ENCODE results near the gene M6PR.
"Not testable (repeated sequence)": the region's sequence is repeated elsewhere in the genome, so short reads cannot be mapped to it uniquely, and the experiment has no call there.

Gene M6PR

GRCh38 chr12:8911606-8912268 is 37.7 kb downstream of the M6PR start:
- DNase-seq (ENCODE audit: low read depth, low spot score), result peak; percentile 100
- peaks cover 8% of the 10 kb centered on the region for H3K4me1 ChIP-seq (ENCODE audit: insufficient read depth, insufficient read length)
- no peaks in the 10 kb centered on the region for H3K9me3 ChIP-seq (ENCODE audit: insufficient read depth, low read length)
- H3K9ac ChIP-seq (ENCODE audit: insufficient read length, low read depth), result peak overlapping the region; percentile 88
- no peak for TF ChIP-seq ZNF274 (IDR thresholded peaks at IDR 0.05; ENCODE audit: low read depth, low read length)
- TF ChIP-seq YY1 (IDR thresholded peaks at IDR 0.05; ENCODE audit: insufficient read depth, insufficient read length), result no peak
- no peak for TF ChIP-seq SUZ12 (IDR thresholded peaks at IDR 0.05; ENCODE audit: extremely low read depth, insufficient read depth, insufficient read length)
- peak overlapping the region; percentile 57 for H3K4me3 ChIP-seq (ENCODE audit: insufficient read length, low read depth)
- H3K27me3 ChIP-seq (ENCODE audit: insufficient read depth, insufficient read length), result no peaks in the 10 kb centered on the region
- H3K36me3 ChIP-seq (ENCODE audit: insufficient read depth, insufficient read length, low read length), result no peaks in the 10 kb centered on the region

DNA sequence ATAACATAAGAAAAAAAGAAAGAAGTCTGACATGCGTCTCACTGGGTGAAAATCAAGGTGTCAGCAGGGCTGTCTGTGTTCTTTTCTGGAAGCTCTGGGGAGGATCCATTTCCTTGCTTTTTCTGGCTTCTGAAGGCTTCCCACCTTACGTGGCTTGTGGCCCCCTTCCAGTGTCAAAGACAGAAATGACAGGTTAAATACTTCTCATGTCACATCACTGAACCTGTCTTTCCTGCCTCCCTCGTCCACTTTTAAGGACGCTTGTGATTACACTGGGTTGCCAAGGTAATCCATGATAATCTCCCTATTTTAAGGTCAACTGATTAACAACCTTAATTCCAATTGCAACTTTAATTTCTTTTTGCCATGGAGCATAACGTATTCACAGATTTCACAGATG is 39.7 kb downstream of the M6PR start:
- no peak overlapping the region for H3K4me3 ChIP-seq (ENCODE audit: insufficient read length, low read depth)
- no peaks in the 10 kb centered on the region for H3K9me3 ChIP-seq (ENCODE audit: insufficient read depth, low read length)
- H3K27me3 ChIP-seq (ENCODE audit: insufficient read depth, insufficient read length), result no peaks in the 10 kb centered on the region
- DNase-seq (ENCODE audit: low read depth, low spot score), result no peak
- no peak overlapping the region for H3K9ac ChIP-seq (ENCODE audit: insufficient read length, low read depth)
- TF ChIP-seq SUZ12 (IDR thresholded peaks at IDR 0.05; ENCODE audit: extremely low read depth, insufficient read depth, insufficient read length) (no peak), YY1 (IDR thresholded peaks at IDR 0.05; ENCODE audit: insufficient read depth, insufficient read length) (no peak), ZNF274 (IDR thresholded peaks at IDR 0.05; ENCODE audit: low read depth, low read length) (no peak)
- no peaks in the 10 kb centered on the region for H3K36me3 ChIP-seq (ENCODE audit: insufficient read depth, insufficient read length, low read length)
- H3K4me1 ChIP-seq (ENCODE audit: insufficient read depth, insufficient read length), result peaks cover 8% of the 10 kb centered on the region

DNA sequence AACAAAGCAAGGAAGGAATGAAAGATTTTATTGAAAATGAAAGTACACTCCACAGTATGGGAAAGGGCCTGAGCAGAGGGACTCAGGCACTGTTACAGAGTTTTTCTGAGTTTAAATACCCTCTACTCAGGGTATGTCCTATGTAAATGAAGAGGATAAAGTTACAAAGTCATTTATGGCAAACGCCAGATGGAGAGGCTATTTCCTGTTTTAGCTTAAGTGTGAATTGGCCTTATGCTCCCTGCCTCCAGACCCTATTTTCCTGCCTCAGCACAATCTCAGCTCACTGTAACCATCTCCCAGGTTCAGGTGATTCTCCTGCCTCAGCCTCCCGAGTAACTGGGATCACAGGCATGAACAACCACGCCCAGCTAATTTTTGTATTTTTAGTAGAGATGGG is 41.9 kb downstream of the M6PR start:
- Histone ChIP-seq H3K36me3 (ENCODE audit: insufficient read depth, insufficient read length, low read length) (no peaks in the 10 kb centered on the region), H3K27me3 (ENCODE audit: insufficient read depth, insufficient read length) (no peaks in the 10 kb centered on the region), H3K9me3 (ENCODE audit: insufficient read depth, low read length) (no peaks in the 10 kb centered on the region; the same call in 1 of the 2 replicates), H3K4me1 (ENCODE audit: insufficient read depth, insufficient read length) (peaks cover 8% of the 10 kb centered on the region), H3K9ac (ENCODE audit: insufficient read length, low read depth) (peak overlapping the region; percentile 44), H3K4me3 (ENCODE audit: insufficient read length, low read depth) (no peak overlapping the region)
- no peak for DNase-seq (ENCODE audit: low read depth, low spot score)
- TF ChIP-seq ZNF274 (IDR thresholded peaks at IDR 0.05; ENCODE audit: low read depth, low read length) (no peak), SUZ12 (IDR thresholded peaks at IDR 0.05; ENCODE audit: extremely low read depth, insufficient read depth, insufficient read length) (no peak), YY1 (IDR thresholded peaks at IDR 0.05; ENCODE audit: insufficient read depth, insufficient read length) (no peak)

GRCh38 chr12:8906266-8907180 is 42.9 kb downstream of the M6PR start:
- peaks cover 3% of the 10 kb centered on the region; the same call in 1 of the 2 replicates for H3K9me3 ChIP-seq (ENCODE audit: insufficient read depth, low read length)
- TF ChIP-seq YY1 (IDR thresholded peaks at IDR 0.05; ENCODE audit: insufficient read depth, insufficient read length), result no peak
- no peak for TF ChIP-seq ZNF274 (IDR thresholded peaks at IDR 0.05; ENCODE audit: low read depth, low read length)
- TF ChIP-seq SUZ12 (IDR thresholded peaks at IDR 0.05; ENCODE audit: extremely low read depth, insufficient read depth, insufficient read length), result no peak
- H3K9ac ChIP-seq (ENCODE audit: insufficient read length, low read depth), result peak overlapping the region; percentile 44
- peaks cover 8% of the 10 kb centered on the region for H3K4me1 ChIP-seq (ENCODE audit: insufficient read depth, insufficient read length)
- no peak overlapping the region for H3K4me3 ChIP-seq (ENCODE audit: insufficient read length, low read depth)
- no peaks in the 10 kb centered on the region for H3K36me3 ChIP-seq (ENCODE audit: insufficient read depth, insufficient read length, low read length)
- peak; percentile 73 for DNase-seq (ENCODE audit: low read depth, low spot score)
- no peaks in the 10 kb centered on the region for H3K27me3 ChIP-seq (ENCODE audit: insufficient read depth, insufficient read length)

DNA sequence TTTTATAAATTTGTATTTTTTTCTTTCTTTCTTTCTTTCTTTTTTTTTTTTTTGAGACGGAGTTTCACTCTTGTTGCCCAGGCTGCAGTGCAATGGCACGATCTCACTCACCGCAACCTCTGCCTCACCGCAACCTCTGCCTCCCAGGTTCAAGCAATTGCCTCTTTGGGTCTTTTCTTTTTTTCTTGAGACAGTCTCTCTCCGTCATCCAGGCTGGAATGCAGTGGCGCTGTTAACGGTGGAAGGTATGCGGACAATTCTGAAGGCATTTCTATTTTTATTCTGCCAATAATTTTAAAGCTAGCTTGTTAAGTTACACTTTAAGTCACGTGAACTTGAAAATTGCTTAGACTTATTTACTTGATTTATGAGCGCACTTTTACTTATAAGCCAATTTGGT is 43.9 kb downstream of the M6PR start:
- no peaks in the 10 kb centered on the region for H3K36me3 ChIP-seq (ENCODE audit: insufficient read depth, insufficient read length, low read length)
- no peak overlapping the region for H3K9ac ChIP-seq (ENCODE audit: insufficient read length, low read depth)
- peak; percentile 78 for DNase-seq (ENCODE audit: low read depth, low spot score)
- H3K4me1 ChIP-seq (ENCODE audit: insufficient read depth, insufficient read length), result peaks cover 6% of the 10 kb centered on the region
- no peak for TF ChIP-seq YY1 (IDR thresholded peaks at IDR 0.05; ENCODE audit: insufficient read depth, insufficient read length)
- H3K4me3 ChIP-seq (ENCODE audit: insufficient read length, low read depth), result no peak overlapping the region
- no peaks in the 10 kb centered on the region for H3K27me3 ChIP-seq (ENCODE audit: insufficient read depth, insufficient read length)
- peaks cover 12% of the 10 kb centered on the region; the same call in 1 of the 2 replicates for H3K9me3 ChIP-seq (ENCODE audit: insufficient read depth, low read length)

DNA sequence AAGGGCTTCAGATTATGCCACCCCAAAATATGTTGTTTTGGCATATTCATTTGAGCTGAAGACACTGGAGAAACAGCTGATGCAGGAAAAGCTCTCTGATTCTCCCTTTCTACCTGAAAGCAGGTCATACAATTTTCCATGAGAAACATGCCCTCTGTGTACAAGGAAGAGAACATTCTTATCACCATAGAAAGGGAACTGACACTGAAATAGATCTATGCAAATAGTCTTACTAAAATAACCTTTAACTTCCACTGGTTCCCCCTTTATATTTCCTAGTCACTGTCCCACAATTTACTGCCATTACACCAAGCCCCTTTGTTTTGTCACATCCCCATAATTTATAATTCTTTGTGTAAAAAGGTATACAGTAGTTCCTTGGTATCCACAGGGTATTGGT is 44.8 kb downstream of the M6PR start:
- DNase-seq (ENCODE audit: low read depth, low spot score), result no peak
- Histone ChIP-seq H3K9ac (ENCODE audit: insufficient read length, low read depth) (no peak overlapping the region), H3K4me3 (ENCODE audit: insufficient read length, low read depth) (no peak overlapping the region), H3K36me3 (ENCODE audit: insufficient read depth, insufficient read length, low read length) (no peaks in the 10 kb centered on the region), H3K4me1 (ENCODE audit: insufficient read depth, insufficient read length) (peaks cover 4% of the 10 kb centered on the region), H3K9me3 (ENCODE audit: insufficient read depth, low read length) (peaks cover 13% of the 10 kb centered on the region; the same call in 1 of the 2 replicates), H3K27me3 (ENCODE audit: insufficient read depth, insufficient read length) (no peaks in the 10 kb centered on the region)
- TF ChIP-seq ZNF274 (IDR thresholded peaks at IDR 0.05; ENCODE audit: low read depth, low read length) (no peak), SUZ12 (IDR thresholded peaks at IDR 0.05; ENCODE audit: extremely low read depth, insufficient read depth, insufficient read length) (no peak), YY1 (IDR thresholded peaks at IDR 0.05; ENCODE audit: insufficient read depth, insufficient read length) (no peak)

DNA sequence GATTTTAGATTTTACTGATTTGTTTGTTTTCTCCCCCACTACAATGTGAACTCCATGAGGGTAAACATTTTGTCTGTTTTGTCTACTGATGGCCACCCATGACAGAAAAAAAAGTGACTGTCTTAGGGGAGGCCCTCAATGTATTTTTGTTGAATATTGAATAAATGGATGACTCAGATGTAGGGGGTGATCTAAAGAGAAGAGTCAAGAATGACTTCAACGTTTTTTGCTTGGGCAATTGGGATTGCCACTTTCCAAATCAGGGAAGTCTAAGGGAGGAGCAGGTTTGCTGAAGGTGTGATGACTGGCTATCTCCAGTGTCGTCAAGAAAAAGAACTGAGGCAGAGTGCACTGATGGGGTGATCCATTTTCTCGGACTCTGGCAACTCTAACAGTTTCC is 45.8 kb downstream of the M6PR start:
- peaks cover 13% of the 10 kb centered on the region; the same call in 1 of the 2 replicates for H3K9me3 ChIP-seq (ENCODE audit: insufficient read depth, low read length)
- H3K36me3 ChIP-seq (ENCODE audit: insufficient read depth, insufficient read length, low read length), result no peaks in the 10 kb centered on the region
- TF ChIP-seq SUZ12 (IDR thresholded peaks at IDR 0.05; ENCODE audit: extremely low read depth, insufficient read depth, insufficient read length), result no peak
- TF ChIP-seq ZNF274 (IDR thresholded peaks at IDR 0.05; ENCODE audit: low read depth, low read length), result no peak
- no peak for TF ChIP-seq YY1 (IDR thresholded peaks at IDR 0.05; ENCODE audit: insufficient read depth, insufficient read length)
- H3K27me3 ChIP-seq (ENCODE audit: insufficient read depth, insufficient read length), result no peaks in the 10 kb centered on the region
- H3K9ac ChIP-seq (ENCODE audit: insufficient read length, low read depth), result no peak overlapping the region
- peaks cover 4% of the 10 kb centered on the region for H3K4me1 ChIP-seq (ENCODE audit: insufficient read depth, insufficient read length)
- DNase-seq (ENCODE audit: low read depth, low spot score), result no peak
- no peak overlapping the region for H3K4me3 ChIP-seq (ENCODE audit: insufficient read length, low read depth)

- DNase-seq (ENCODE audit: low read depth, low spot score); H3K27me3 ChIP-seq (ENCODE audit: insufficient read depth, insufficient read length); H3K4me3 ChIP-seq (ENCODE audit: insufficient read length, low read depth); H3K4me1 ChIP-seq (ENCODE audit: insufficient read depth, insufficient read length); H3K9ac ChIP-seq (ENCODE audit: insufficient read length, low read depth); H3K36me3 ChIP-seq (ENCODE audit: insufficient read depth, insufficient read length, low read length): not testable (repeated sequence)
- H3K9me3 ChIP-seq (ENCODE audit: insufficient read depth, low read length), result peaks cover 13% of the 10 kb centered on the region; the same call in 1 of the 2 replicates
Measured at GRCh38 chr12:8902703-8903102, 46.7 kb downstream of the M6PR start.

Measured in NT2/D1 (cell line).